ENCODE results near the gene GPR160. TPM values are rescaled to one million over a fixed set of nuclear protein-coding genes. Genes with fewer than 3 reads are reported as not detected.
"Not testable (repeated sequence)": the region's sequence is repeated elsewhere in the genome, so short reads cannot be mapped to it uniquely, and the experiment has no call there.

GPR160 gene
- total and polyA plus RNA-seq, 3 donors from 2014 or later = 3.9 to 10.4 (median 4.2) TPM

DNA sequence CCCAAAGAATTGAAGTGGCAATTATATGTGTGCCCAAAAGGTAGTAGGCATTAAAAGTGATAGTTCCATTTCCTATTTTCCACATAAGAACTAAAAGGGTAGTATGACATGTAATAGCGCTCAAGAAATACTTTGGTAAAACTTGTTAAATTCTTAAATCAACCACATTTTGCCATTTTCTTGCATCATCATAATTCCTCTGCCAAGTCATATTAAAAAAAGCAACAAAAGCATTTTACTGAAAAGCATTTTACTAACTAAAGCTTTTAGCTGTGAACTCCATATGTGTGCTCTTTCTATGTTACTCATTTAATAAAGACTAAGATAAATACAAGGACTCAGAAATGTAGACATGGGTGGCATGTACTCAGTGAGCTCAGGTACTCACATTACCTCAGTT lies 70.1 kb downstream of the GPR160 start:
- no peaks in the 10 kb centered on the region for H3K4me1 ChIP-seq
- no peaks in the 10 kb centered on the region for H3K36me3 ChIP-seq (ENCODE audit: low read depth, missing control alignments)
- no peaks in the 10 kb centered on the region for H3K9me3 ChIP-seq
- no peak overlapping the region for H3K27ac ChIP-seq
- DNase-seq = no peak
- 97 to 100% methylated on average over 1 of the region's 1 CpG for WGBS, 2 donors
- TF ChIP-seq POLR2A (IDR thresholded peaks at IDR 0.05) (no peak), CTCF (IDR thresholded peaks at IDR 0.05) (no peak)
- no peak overlapping the region for H3K4me3 ChIP-seq
- H3K27me3 ChIP-seq = no peaks in the 10 kb centered on the region
- intact Hi-C loops (cut with DNase I; ENCODE audit: low total_unique reads) = no loop called here

GRCh38 chr3:170108955-170109354 lies 71.2 kb downstream of the GPR160 start:
- 88 to 90% methylated on average over 3 of the region's 3 CpGs for WGBS, 2 donors
- no peak for DNase-seq
- no peaks in the 10 kb centered on the region for H3K36me3 ChIP-seq (ENCODE audit: low read depth, missing control alignments)

DNA sequence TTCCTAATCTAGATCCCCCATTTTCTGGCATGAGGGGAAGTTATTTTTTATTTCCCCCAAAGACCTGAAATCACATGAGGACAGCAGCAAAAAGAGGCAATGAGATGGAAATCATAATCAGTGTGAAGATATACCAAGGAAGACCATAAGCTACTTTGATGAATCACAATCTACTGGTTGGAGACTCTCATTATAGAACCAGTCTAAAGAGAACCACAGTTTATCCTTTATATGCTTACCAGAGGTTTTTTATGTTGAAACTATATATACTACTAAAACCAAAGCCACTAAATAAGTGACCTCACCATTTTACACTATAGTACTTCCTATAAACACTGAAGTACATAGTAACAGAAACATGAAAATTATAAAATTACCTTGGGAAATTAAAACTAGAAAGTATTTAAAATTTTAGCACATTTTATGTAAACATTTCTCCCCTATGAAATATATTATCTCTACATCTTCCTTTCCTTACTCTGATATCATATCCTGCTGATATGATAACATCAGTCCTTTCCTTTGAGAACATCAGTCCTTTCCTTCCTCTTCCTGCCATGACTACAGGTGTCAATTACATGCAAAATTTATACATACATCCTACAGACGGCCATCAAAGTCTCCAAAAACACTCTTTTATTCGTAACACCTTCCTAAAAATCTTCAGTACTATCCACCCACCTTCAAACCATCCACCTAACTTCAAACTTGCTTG lies 71.9 kb downstream of the GPR160 start:
- Histone ChIP-seq H3K36me3 (ENCODE audit: low read depth, missing control alignments) (no peaks in the 10 kb centered on the region), H3K4me3 (no peak overlapping the region), H3K4me1 (no peaks in the 10 kb centered on the region), H3K9me3 (no peaks in the 10 kb centered on the region), H3K27ac (no peak overlapping the region), H3K27me3 (no peaks in the 10 kb centered on the region)
- 89 to 94% methylated on average over 2 of the region's 2 CpGs for WGBS, 2 donors
- TF ChIP-seq POLR2A (IDR thresholded peaks at IDR 0.05) = no peak
- no peak for TF ChIP-seq CTCF (IDR thresholded peaks at IDR 0.05)
- intact Hi-C loops (cut with DNase I; ENCODE audit: low total_unique reads) = no loop called here
- no peak for DNase-seq

More at GRCh38 chr3:170108955-170109354, 71.2 kb downstream of the GPR160 start:
- intact Hi-C loops (cut with DNase I; ENCODE audit: low total_unique reads) = no loop called here
- no peaks in the 10 kb centered on the region for H3K4me1 ChIP-seq
- H3K9me3 ChIP-seq = no peaks in the 10 kb centered on the region
- H3K4me3 ChIP-seq = no peak overlapping the region
- no peak for TF ChIP-seq CTCF (IDR thresholded peaks at IDR 0.05)
- TF ChIP-seq POLR2A (IDR thresholded peaks at IDR 0.05) = no peak
- H3K27ac ChIP-seq = no peak overlapping the region
- no peaks in the 10 kb centered on the region for H3K27me3 ChIP-seq

DNA sequence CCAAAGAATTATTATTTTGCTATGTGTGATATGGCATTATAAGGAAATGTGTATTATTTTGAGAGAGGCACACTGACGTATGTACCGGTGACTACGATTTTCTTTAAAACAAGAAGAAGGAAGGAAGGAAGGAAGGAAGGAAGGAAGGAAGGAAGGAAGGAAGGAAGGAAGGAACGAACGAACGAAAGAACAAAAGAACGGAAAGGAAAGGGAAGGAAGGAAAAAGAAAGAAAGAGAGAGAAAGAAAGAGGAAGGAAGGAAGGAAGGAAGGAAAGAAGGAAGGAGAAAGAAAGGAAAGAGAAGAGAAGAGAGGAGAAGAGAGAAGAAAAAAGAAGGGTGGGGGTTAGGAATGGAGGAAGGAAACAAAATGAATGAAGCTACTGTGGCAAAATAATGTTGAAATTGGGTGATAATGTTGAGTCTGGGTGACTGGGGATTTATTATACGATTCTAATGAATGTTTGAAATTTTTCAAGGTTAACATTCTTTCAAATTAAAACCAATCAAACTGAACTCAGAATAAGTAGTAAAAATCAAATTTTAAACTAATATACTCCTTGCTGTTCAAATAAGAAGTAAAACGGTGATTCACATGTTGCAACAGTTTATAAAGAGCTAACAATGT lies 73.5 kb downstream of the GPR160 start:
- TF ChIP-seq CTCF (IDR thresholded peaks at IDR 0.05) (no peak), POLR2A (IDR thresholded peaks at IDR 0.05) (no peak)
- H3K36me3 ChIP-seq (ENCODE audit: low read depth, missing control alignments) = no peaks in the 10 kb centered on the region
- H3K4me1 ChIP-seq = no peaks in the 10 kb centered on the region
- intact Hi-C loops (cut with DNase I; ENCODE audit: low total_unique reads) = no loop called here
- 84 to 93% methylated on average over 9 of the region's 9 CpGs for WGBS, 2 donors
- no peak for DNase-seq
- H3K27ac ChIP-seq = no peak overlapping the region
- H3K9me3 ChIP-seq = no peaks in the 10 kb centered on the region
- no peaks in the 10 kb centered on the region for H3K27me3 ChIP-seq
- no peak overlapping the region for H3K4me3 ChIP-seq

GRCh38 chr3:170114165-170114564 lies 76.4 kb downstream of the GPR160 start:
- H3K27me3 ChIP-seq; H3K27ac ChIP-seq; DNase-seq; H3K4me1 ChIP-seq; H3K9me3 ChIP-seq; intact Hi-C loops (cut with DNase I; ENCODE audit: low total_unique reads); H3K4me3 ChIP-seq; H3K36me3 ChIP-seq (ENCODE audit: low read depth, missing control alignments): not testable (repeated sequence)
- WGBS, 2 donors = 83 to 90% methylated on average over 8 of the region's 8 CpGs

All from testis (tissue), 3 donors.